GM21576 (cell line): ENCODE results near the gene AGK.

Experiments used
- ATAC-seq: cut with Tn5 transposase; IDR thresholded peaks from one replicate; pipeline ENCODE4 v1.9.1; 2021; ENCODE audit warnings: mild to moderate bottlenecking, moderate library complexity; ENCODE audit not compliant: unreplicated experiment

Gene AGK

GRCh38 chr7:141551094-141551781 lies at the start of gene AGK:
Gene AGK, plus strand, starts transcription at chr7:141551410. Its CDS starts 4,057 bp downstream, at chr7:141555467.
- peak; percentile 92 for ATAC-seq

- no peak for ATAC-seq
These were observed 49.8 kb upstream of the AGK start for GRCh38 chr7:141501451-141501850.

- no peak for ATAC-seq
These were observed 39.9 kb upstream of the AGK start for GRCh38 chr7:141511316-141511675.

- no peak for ATAC-seq
These were observed 39.4 kb upstream of the AGK start for GRCh38 chr7:141511676-141512396.

GRCh38 chr7:141512597-141512996 lies 38.6 kb upstream of the AGK start:
- ATAC-seq, result no peak

- ATAC-seq, result no peak
These were observed 37.5 kb upstream of the AGK start for GRCh38 chr7:141513720-141514119.

GRCh38 chr7:141515941-141516340 lies 35.3 kb upstream of the AGK start:
- ATAC-seq, result no peak

- ATAC-seq, result no peak
These were observed 31.6 kb upstream of the AGK start for GRCh38 chr7:141519623-141520022.

GRCh38 chr7:141522657-141523342 lies 28.4 kb upstream of the AGK start:
- no peak for ATAC-seq

GRCh38 chr7:141525973-141526514 lies 25.2 kb upstream of the AGK start:
- ATAC-seq, result no peak

GRCh38 chr7:141527076-141527475 lies 24.1 kb upstream of the AGK start:
- ATAC-seq, result no peak

GRCh38 chr7:141528399-141528798 lies 22.8 kb upstream of the AGK start:
- no peak for ATAC-seq

- peak; percentile 63 for ATAC-seq
These were observed 17.9 kb upstream of the AGK start for GRCh38 chr7:141533149-141533949.

GRCh38 chr7:141534757-141535737 lies 16.2 kb upstream of the AGK start:
- no peak for ATAC-seq

GRCh38 chr7:141537906-141538305 lies 13.3 kb upstream of the AGK start:
- ATAC-seq, result no peak

- no peak for ATAC-seq
These were observed 9.8 kb upstream of the AGK start for GRCh38 chr7:141541375-141541774.

- no peak for ATAC-seq
These were observed 6.4 kb upstream of the AGK start for GRCh38 chr7:141544831-141545230.

- no peak for ATAC-seq
These were observed 1.6 kb upstream of the AGK start for GRCh38 chr7:141549582-141549981.

- no peak for ATAC-seq
These were observed 670 bp upstream of the AGK start for GRCh38 chr7:141550386-141551093.
